H1 (cell line): Measurements from ENCODE around the gene GNG4. TPM values are rescaled to one million over a fixed set of nuclear protein-coding genes. Genes with fewer than 3 reads are reported as not detected.
"Not testable (repeated sequence)": the region's sequence is repeated elsewhere in the genome, so short reads cannot be mapped to it uniquely, and the experiment has no call there.

Experiments
- CTCF ChIA-PET: fragments of 300-600 bp; sonication (Branson Sonifier 250); formaldehyde crosslinking; loops from one replicate; lab custom pipeline; 2021; ENCODE audit not compliant: partially characterized antibody; lab: Charles Lee
- POLR2A ChIA-PET: fragments of 300-600 bp; sonication (Branson Sonifier 250); formaldehyde crosslinking; loops from one replicate; lab custom pipeline; 2021; ENCODE audit warnings: inconsistent platforms; ENCODE audit not compliant: partially characterized antibody; lab: Charles Lee
- DNase-seq, 2 experiments: peaks; one replicate each; pipeline versions ENCODE4 v3.0.0 to v3.0.0-alpha.2; 2010 to 2022; ENCODE audit warnings: low spot score in 2 of 2, low read depth in 1 of 2, mixed read lengths in 1 of 2
- FAIRE-seq: peaks from 2 replicates; lab custom pipeline; 2011; peaks lifted over from hg19 to GRCh38; lab: Jason Lieb, UNC
- H2AFZ ChIP-seq: 2 replicates; pipeline ENCODE4 v1.8.1; 2012; ENCODE audit warnings: low read length, inconsistent platforms
- H2AK5ac ChIP-seq: 2 replicates; pipeline ENCODE4 v1.6.1; 2013; ENCODE audit warnings: low read depth, low read length
- H2BK120ac ChIP-seq: replicated peaks from 2 replicates; pipeline ENCODE3; 2013; ENCODE audit warnings: low read depth, low read length, inconsistent platforms
- H2BK12ac ChIP-seq: 2 replicates; pipeline ENCODE4 v1.6.1; 2013; ENCODE audit warnings: low read depth, low read length
- H2BK15ac ChIP-seq: 2 replicates; pipeline ENCODE4 v1.6.1; 2013; ENCODE audit warnings: low read length
- H2BK20ac ChIP-seq: 2 replicates; pipeline ENCODE4 v1.6.1; 2013; ENCODE audit warnings: low read length
- H2BK5ac ChIP-seq: 2 replicates; pipeline ENCODE4 v1.6.1; 2013; ENCODE audit warnings: low read depth, low read length
- H3K14ac ChIP-seq: 2 replicates; pipeline ENCODE4 v1.6.1; 2013; ENCODE audit warnings: inconsistent platforms; ENCODE audit not compliant: insufficient read length
- H3K18ac ChIP-seq: 2 replicates; pipeline ENCODE4 v1.6.1; 2013; ENCODE audit warnings: low read length; ENCODE audit errors: extremely low read depth
- H3K23ac ChIP-seq: 2 replicates; pipeline ENCODE4 v1.6.1; 2013; ENCODE audit warnings: inconsistent platforms; ENCODE audit not compliant: insufficient read length
- H3K23me2 ChIP-seq: 2 replicates; pipeline ENCODE4 v1.6.1; 2013; ENCODE audit warnings: low read depth, low read length
- H3K27ac ChIP-seq: 2 replicates; pipeline ENCODE4 v1.6.1; 2011; ENCODE audit warnings: low read depth, low read length, inconsistent platforms
- H3K27me3 ChIP-seq, 4 experiments: replicated peaks in 1 of 4; 1 replicate in 1 of 4; 2 replicates in 3 of 4; pipeline versions ENCODE4 v1.6.1 to v1.8.1; 2011 to 2013; ENCODE audit warnings: low read length in 3 of 4, mild to moderate bottlenecking in 3 of 4, inconsistent platforms in 2 of 4, mixed read lengths in 2 of 4, moderate library complexity in 1 of 4; ENCODE audit not compliant: control insufficient read depth in 3 of 4, insufficient read depth in 3 of 4; ENCODE audit errors: extremely low read depth in 1 of 4
- H3K36me3 ChIP-seq, 4 experiments: 2 replicates each; pipeline versions ENCODE4 v1.6.1 to v1.8.1; 2011 to 2013; ENCODE audit warnings: mild to moderate bottlenecking in 4 of 4, low read length in 3 of 4, moderate library complexity in 2 of 4, control low read depth in 1 of 4, inconsistent platforms in 1 of 4; ENCODE audit not compliant: insufficient read depth in 4 of 4, control insufficient read depth in 2 of 4
- H3K4ac ChIP-seq: replicated peaks from 2 replicates; pipeline ENCODE3; 2013; ENCODE audit warnings: low read length, low read depth, mixed read lengths, inconsistent platforms; ENCODE audit not compliant: insufficient read length
- H3K4me1 ChIP-seq, 4 experiments: replicated peaks in 1 of 4; 1 replicate in 1 of 4; 2 replicates in 3 of 4; pipeline versions ENCODE4 v1.6.1 to v1.8.1; 2011 to 2013; ENCODE audit warnings: low read length in 3 of 4, inconsistent platforms in 2 of 4, mixed read lengths in 1 of 4; ENCODE audit not compliant: insufficient read depth in 4 of 4, control insufficient read depth in 3 of 4
- H3K4me2 ChIP-seq, 2 experiments: 2 replicates each; pipeline versions ENCODE4 v1.6.1 to v1.8.1; 2011 to 2013; ENCODE audit warnings: low read depth in 2 of 2, low read length in 2 of 2, control low read depth in 1 of 2, inconsistent platforms in 1 of 2, mild to moderate bottlenecking in 1 of 2; ENCODE audit not compliant: insufficient read depth in 1 of 2
- H3K4me3 ChIP-seq, 4 experiments: fragments of 200-600, 300-600 bp in 1 of 4; sonication (generic), shearing (Covaris generic), sonication (Bioruptor Twin) in 1 of 4; 2 replicates each; pipeline versions ENCODE4 v1.5.1 to v1.8.1; 2011 to 2016; ENCODE audit warnings: low read length in 4 of 4, low read depth in 3 of 4, control low read depth in 2 of 4, inconsistent platforms in 2 of 4, mild to moderate bottlenecking in 2 of 4, mixed read lengths in 1 of 4, moderate library complexity in 1 of 4; ENCODE audit not compliant: insufficient read depth in 2 of 4; ENCODE audit errors: extremely low read depth in 1 of 4
- H3K56ac ChIP-seq: replicated peaks from 2 replicates; pipeline ENCODE3; 2013; ENCODE audit warnings: low read depth, mild to moderate bottlenecking, mixed read lengths, low read length, inconsistent platforms; ENCODE audit not compliant: insufficient read length
- H3K79me1 ChIP-seq: 2 replicates; pipeline ENCODE4 v1.6.1; 2013; ENCODE audit warnings: low read depth, low read length, control low read depth
- H3K79me2 ChIP-seq, 2 experiments: 2 replicates each; pipeline versions ENCODE4 v1.6.1 to v1.8.1; 2012 to 2013; ENCODE audit warnings: low read length in 2 of 2, mild to moderate bottlenecking in 2 of 2, inconsistent platforms in 1 of 2; ENCODE audit not compliant: insufficient read depth in 2 of 2, control insufficient read depth in 1 of 2
- H3K9ac ChIP-seq, 4 experiments: replicated peaks in 1 of 4; 1 replicate in 1 of 4; 2 replicates in 3 of 4; pipeline versions ENCODE4 v1.6.1 to v1.8.1; 2011 to 2013; ENCODE audit warnings: low read depth in 3 of 4, low read length in 3 of 4, control low read depth in 2 of 4, mild to moderate bottlenecking in 2 of 4, moderate library complexity in 2 of 4, inconsistent platforms in 1 of 4; ENCODE audit errors: extremely low read depth in 1 of 4
- H3K9me3 ChIP-seq, 2 experiments: 2 replicates each; pipeline versions ENCODE4 v1.6.1 to v1.8.1; 2012 to 2013; ENCODE audit warnings: mild to moderate bottlenecking in 2 of 2, moderate library complexity in 2 of 2, control low read depth in 1 of 2, inconsistent platforms in 1 of 2, low read depth in 1 of 2, low read length in 1 of 2, mixed read lengths in 1 of 2; ENCODE audit not compliant: insufficient read depth in 2 of 2
- H4K20me1 ChIP-seq, 2 experiments: replicated peaks in 1 of 2; 2 replicates each; pipeline versions ENCODE3 to v1.8.1; 2011 to 2013; ENCODE audit warnings: inconsistent platforms in 2 of 2, low read length in 2 of 2, mild to moderate bottlenecking in 1 of 2; ENCODE audit not compliant: insufficient read depth in 2 of 2, control insufficient read depth in 1 of 2
- H4K5ac ChIP-seq: 2 replicates; pipeline ENCODE4 v1.6.1; 2013; ENCODE audit warnings: low read length, low read depth, mixed read lengths, inconsistent platforms; ENCODE audit not compliant: insufficient read length
- H4K8ac ChIP-seq: 2 replicates; pipeline ENCODE4 v1.8.0; 2013; ENCODE audit warnings: mild to moderate bottlenecking, moderate library complexity, low read length, inconsistent platforms; ENCODE audit not compliant: insufficient read depth; ENCODE audit errors: extremely low read depth
- H4K91ac ChIP-seq: replicated peaks from 2 replicates; pipeline ENCODE3; 2013; ENCODE audit warnings: low read length, mixed read lengths, inconsistent platforms; ENCODE audit not compliant: insufficient read length
- WGBS, 2 experiments: shearing (Covaris generic) in 1 of 2; methylation state at CpG; one replicate each; pipeline versions ENCODE4 v1.1.6 to v1.1.7; 2013 to 2015; ENCODE audit warnings: low lambda C conversion rate in 2 of 2, mixed read lengths in 2 of 2, inconsistent platforms in 1 of 2, low coverage in 1 of 2, missing lambda C conversion rate in 1 of 2; ENCODE audit not compliant: insufficient replicate concordance in 2 of 2, insufficient coverage in 1 of 2, insufficient read length in 1 of 2; ENCODE audit errors: extremely low coverage in 1 of 2, missing lambda C conversion rate in 1 of 2; 5-methylcytosine and 5-hydroxymethylcytosine counted together
- polyA plus RNA-seq, 7 experiments: library from polyadenylated mRNA; depleted of rRNA in 3 of 7; stranded (reverse) in 5 of 7; unstranded in 2 of 7; fragments of >200 nt in 5 of 7; fragments of 200-250 nt in 2 of 7; gene quantifications; 1 replicate in 5 of 7; 2 replicates in 1 of 7; 4 replicates in 1 of 7; pipeline versions ENCODE4 v1.2.1 to v1.2.3, GENCODE V29; 2011 to 2013; ENCODE audit warnings: missing spikeins in 2 of 7, mixed read lengths in 2 of 7
- total RNA-seq: library from RNA; stranded (reverse); fragmentation: NEBNext Ultra II Directional; extraction: Animal tissue kit (Norgen Biotek cat#: 25700); gene quantifications from 2 replicates; pipeline ENCODE4 v1.2.1, GENCODE V29; 2021

The GNG4 gene
- total and polyA plus RNA-seq, 2 of the 8 experiments (the other 6 are each of a cell fraction or from before 2014, with no cell fraction given) = 95.5 to 96.8 TPM

DNA sequence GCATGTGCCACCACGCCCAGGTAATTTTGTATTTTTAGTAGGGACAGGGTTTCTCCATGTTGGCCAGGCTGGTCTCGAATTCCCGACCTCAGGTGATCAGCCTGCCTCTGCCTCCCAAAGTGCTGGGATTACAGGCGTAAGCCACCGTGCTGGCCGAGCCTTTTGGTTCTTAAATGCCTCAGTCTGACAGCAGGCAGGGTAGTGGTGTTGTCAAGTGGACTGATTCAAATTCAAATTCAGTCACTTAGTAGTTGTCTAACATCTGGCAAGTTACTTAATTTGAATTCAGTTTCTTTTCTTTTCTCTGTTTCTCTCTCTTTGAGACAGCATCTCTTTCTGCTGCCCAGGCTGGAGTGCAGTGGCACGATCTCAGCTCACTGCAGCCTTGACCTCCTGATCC, 106.7 kb downstream of the GNG4 start:
- H2BK12ac ChIP-seq, H2BK5ac ChIP-seq, H2BK120ac ChIP-seq, H2BK15ac ChIP-seq, H2AK5ac ChIP-seq, H3K27me3 ChIP-seq, H3K4me3 ChIP-seq, H3K4me1 ChIP-seq, H3K79me2 ChIP-seq, H3K27ac ChIP-seq, H3K79me1 ChIP-seq, H4K8ac ChIP-seq, H3K9me3 ChIP-seq, H3K9ac ChIP-seq, POLR2A ChIA-PET, H4K5ac ChIP-seq, H3K56ac ChIP-seq, H4K20me1 ChIP-seq, H3K4me2 ChIP-seq, DNase-seq, H2AFZ ChIP-seq, H2BK20ac ChIP-seq, H3K18ac ChIP-seq, H3K14ac ChIP-seq, H4K91ac ChIP-seq, H3K4ac ChIP-seq, H3K23me2 ChIP-seq, FAIRE-seq, H3K23ac ChIP-seq, H3K36me3 ChIP-seq: not testable (repeated sequence)
- 70% methylated on average over 7 of the region's 7 CpGs; no CpG with 5 or more reads in 1 of the 2 experiments for WGBS, 2 experiments
- CTCF ChIA-PET = interaction anchor here (0.9 to 1.0 kb wide), 2 partner anchors 29 to 431 kb away, joined by 3 read pairs; no protein-coding TSS in a partner anchor
